IPS-18c (cell line): ENCODE measurements around the gene ODF2.

Experiments
- H3K4me3 ChIP-seq: 2 replicates; pipeline ENCODE4 v1.7.0; 2013; ENCODE audit warnings: low read depth, mild to moderate bottlenecking, low read length, moderate library complexity; ENCODE audit not compliant: insufficient read depth
- H3K9me3 ChIP-seq: one replicate; pipeline ENCODE4 v1.6.1; 2013; ENCODE audit warnings: mild to moderate bottlenecking, low read length, moderate library complexity; ENCODE audit not compliant: control insufficient read depth, insufficient read depth

The ODF2 gene

GRCh38 chr9:128550226-128550625 lies 94.4 kb downstream of the ODF2 start:
- H3K4me3 ChIP-seq: no peak overlapping the region
- no peaks in the 10 kb centered on the region for H3K9me3 ChIP-seq
